GM21576 (cell line): ENCODE measurements around the gene ADGRG6.

Source experiments
- ATAC-seq: cut with Tn5 transposase; IDR thresholded peaks from one replicate; pipeline ENCODE4 v1.9.1; 2021; ENCODE audit warnings: mild to moderate bottlenecking, moderate library complexity; ENCODE audit not compliant: unreplicated experiment

The ADGRG6 gene

DNA sequence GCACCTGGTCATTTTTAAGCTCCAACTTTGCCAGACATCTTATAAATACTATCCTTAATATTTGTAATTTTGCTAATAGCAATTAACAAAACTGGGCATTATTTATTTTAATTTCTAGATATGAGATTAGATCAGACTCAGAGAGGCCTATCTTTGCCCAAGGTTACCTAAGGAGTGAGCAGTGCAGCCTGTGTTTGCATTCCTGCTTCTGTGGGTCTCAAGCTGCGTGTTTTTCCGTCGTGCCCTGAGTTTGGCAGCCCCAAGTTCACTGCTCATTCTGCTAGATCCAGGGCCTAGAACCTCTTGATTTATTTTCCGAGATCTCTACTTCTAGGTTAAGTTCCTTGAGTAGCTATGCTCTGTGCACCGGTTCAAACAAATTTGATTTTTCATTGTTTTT lies 11.0 kb upstream of the ADGRG6 start:
- ATAC-seq: no peak

GRCh38 chr6:142291512-142291911 lies 10.3 kb upstream of the ADGRG6 start:
- ATAC-seq: no peak

GRCh38 chr6:142292166-142292924 lies 9.5 kb upstream of the ADGRG6 start:
- ATAC-seq: no peak

DNA sequence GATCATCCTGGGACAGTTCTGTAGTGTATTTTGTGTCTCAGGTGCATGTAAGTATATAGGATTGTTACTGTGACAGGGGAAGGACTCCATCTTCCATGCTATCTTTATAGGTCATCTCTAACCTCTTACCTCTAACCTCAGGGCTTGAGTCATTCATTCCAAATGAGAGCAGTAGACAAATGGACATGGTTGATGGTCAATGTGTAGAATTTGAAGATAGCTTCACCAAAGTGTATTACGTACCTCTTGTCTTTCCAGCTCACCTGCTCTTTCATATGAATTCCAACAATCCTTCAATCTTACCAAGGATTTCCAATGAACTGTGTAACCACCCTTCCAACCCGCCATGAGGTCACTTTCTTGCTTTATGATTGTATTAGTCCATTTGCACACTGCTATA lies 8.7 kb upstream of the ADGRG6 start:
- ATAC-seq: no peak

GRCh38 chr6:142294679-142295078 lies 7.1 kb upstream of the ADGRG6 start:
- ATAC-seq: no peak

GRCh38 chr6:142296975-142297604 lies 4.7 kb upstream of the ADGRG6 start:
- ATAC-seq: no peak

GRCh38 chr6:142297605-142297995 lies 4.2 kb upstream of the ADGRG6 start:
- ATAC-seq: no peak

DNA sequence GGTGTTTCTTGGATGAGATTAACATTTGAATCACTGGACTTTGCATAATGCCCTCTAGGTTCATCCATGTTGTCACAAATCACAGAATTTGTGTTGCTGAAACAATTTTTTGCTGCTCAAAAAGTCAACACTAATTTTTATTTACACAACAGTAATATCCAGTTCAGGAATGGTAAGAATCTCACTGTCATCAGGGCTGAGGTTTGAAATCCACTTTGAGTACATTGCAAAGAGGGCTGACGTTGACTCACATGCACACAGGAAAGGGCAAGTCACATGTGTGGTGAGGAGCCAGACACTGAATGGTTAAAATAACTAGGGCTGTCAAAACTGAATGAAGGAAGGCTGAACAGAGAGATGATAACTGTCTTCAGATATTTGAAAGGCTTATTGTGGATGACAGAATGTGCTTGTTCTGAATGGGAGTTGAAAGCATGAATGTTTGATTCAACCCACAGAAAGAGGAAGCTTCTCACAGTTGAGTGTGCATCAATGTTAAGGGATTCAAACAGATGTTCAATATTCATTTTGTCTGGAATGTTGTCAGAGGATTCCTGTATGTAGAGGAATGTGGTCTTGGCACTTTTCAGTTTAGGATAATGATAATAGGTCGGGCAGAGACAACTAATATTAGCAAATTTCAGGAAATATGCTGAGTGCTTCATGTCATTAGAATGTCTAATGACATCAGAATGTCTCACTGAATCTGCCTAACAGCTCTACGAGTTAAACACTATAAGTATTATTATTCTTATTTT lies 3.6 kb upstream of the ADGRG6 start:
- ATAC-seq: no peak

GRCh38 chr6:142300302-142300701 lies 1.5 kb upstream of the ADGRG6 start:
- no peak for ATAC-seq

DNA sequence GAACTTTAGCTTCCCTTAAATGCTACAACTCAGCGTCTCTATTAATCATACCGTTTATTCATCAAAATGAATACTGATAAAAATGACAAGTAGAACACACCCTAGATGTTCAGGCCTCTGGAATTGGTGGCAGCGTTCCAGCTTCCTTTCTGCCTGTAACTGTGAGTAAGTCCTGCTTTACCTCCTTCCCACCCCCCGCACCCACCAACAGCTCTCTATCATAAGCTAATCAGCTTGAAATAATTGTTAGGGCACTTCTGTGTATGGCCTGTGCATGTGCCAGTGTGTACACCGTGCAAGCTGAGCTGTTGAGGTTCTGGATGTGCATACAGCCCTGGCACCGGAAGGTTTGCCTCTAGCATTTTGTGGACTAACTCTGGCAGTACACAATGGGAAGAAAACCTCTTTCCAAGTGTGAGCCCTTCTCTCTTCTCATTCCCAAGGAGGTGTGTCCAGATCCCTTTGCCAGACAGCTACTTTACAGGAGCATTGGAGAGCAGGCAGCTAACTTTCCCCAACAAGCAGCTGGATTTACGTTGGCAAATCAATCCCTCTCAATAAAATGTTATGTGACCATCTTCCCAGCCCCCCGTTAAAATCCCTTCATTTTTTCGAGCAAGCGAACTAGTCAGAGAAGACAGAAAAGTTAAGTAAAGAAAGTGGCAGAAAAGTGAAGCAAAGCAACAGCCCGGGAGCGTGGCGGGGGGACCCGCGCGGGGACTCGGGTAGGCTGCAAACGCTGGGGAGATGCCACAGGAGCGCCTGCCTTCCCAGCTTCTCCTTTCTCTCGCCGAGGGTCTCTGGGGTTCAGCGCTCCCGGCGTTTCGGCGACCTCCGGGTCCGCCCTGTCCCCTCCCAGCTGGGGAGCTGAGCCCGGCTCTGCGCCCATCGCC lies 803 bp upstream of the ADGRG6 start:
- peak; percentile 5 for ATAC-seq

GRCh38 chr6:142302421-142303175 lies 791 bp downstream of the ADGRG6 start:
- ATAC-seq: no peak

GRCh38 chr6:142303176-142303533 lies 1.3 kb downstream of the ADGRG6 start:
- no peak for ATAC-seq

DNA sequence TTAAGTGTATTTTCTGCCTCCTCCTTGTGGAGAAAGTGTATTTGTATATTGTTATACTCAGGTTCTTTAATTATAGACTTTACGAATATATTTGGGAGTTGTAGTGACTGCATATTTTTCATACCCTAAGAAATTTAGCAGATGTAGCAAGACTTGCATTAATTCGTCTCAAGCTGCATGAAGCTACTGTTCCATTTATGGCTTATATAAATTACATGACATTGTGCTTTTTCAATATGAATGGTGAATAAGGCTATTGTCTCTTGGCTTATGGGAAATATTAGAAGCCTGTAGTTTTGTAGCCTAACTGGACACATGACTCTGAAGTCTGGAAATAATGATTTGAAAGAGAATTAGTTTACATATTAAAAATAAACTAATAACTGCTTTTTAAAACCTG lies 2.4 kb downstream of the ADGRG6 start:
- no peak for ATAC-seq

DNA sequence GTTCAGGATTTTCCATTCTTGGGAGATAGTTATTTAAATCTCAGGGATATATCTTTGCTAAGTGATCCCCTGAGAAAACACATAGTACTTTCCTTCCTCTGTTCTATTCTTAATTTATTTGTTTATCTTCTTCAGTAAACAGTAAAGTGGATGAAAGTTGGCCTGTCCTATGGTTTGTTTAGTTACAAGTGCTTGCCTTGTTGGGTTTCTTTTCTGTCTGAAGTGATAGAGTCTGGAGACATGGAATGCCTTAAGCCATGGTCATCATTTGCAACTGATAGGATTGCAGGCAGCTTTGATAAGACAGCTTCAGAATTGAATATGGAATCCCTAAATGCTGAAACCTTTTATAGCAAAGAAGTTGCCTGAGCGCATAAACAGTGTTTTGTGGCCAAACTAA lies 4.9 kb downstream of the ADGRG6 start:
- no peak for ATAC-seq

DNA sequence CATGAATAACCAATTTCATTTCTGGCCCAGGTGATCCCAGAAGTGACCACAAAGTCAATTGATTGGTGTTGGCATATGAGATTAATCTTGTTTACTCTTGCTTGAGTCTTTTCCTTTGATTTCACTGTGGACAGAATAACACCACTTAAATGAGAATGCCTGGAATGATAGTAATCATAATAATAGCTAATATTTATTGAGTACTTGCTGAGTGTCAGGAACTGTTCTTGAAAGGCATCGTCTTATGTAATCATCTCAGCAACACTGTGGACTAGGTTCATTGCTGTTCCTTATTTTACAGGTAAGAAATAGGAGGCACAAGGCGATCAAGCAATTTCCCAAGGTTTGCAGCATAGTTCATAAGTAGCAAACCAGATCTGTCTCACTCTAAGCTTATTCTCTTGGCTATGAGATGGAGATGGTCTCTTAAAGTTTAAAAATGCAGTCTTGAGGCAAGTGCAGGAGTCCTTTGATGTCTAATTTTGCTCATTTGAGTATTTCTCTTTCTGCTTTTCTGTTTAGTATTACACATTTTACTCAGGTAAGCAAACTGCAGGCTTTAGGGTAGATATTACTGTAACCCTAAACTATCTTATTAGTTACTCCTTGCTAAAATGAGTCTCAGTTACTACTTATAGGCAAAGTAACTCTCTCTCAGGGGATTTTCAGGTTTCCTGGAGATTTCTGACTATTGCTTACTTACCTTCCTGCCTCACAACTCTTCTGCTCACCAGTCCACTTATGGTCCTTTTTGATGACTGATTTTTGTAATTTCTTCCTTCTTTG lies 6.3 kb downstream of the ADGRG6 start:
- ATAC-seq: no peak

DNA sequence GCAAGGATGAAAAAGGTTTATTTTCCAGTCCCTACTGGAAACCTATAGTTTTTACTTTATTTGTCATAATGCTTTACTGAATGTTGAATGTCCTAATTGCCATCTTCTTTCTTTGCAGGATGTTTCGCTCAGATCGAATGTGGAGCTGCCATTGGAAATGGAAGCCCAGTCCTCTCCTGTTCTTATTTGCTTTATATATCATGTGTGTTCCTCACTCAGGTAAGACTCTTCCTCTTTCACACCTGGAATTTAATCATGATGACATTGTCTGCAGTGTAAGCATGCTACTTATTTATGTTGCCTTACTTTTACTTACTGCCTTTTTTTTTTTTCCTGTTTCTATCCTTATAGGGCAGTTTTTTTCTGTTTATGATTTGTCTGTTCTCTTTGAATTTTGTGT lies 7.6 kb downstream of the ADGRG6 start:
- no peak for ATAC-seq

DNA sequence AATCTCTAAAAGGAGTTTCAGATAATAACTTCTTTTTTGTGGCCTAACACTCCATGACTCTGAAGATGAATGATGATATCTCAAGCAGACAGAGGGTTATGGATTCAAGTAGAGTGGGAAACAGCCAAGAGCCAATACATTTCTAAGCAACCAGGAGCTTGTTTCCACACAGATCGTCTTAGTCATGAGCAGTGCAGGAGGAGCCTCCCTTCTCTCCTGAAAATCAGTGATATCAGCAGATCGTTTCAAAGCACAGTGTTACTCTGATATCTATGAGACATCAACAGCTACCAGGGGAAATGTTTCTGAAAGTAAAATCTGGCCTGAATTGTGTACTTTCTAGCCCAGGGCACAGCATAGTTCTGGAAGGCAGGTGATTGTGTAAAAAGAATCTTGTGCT lies 11.5 kb downstream of the ADGRG6 start:
- ATAC-seq: no peak

DNA sequence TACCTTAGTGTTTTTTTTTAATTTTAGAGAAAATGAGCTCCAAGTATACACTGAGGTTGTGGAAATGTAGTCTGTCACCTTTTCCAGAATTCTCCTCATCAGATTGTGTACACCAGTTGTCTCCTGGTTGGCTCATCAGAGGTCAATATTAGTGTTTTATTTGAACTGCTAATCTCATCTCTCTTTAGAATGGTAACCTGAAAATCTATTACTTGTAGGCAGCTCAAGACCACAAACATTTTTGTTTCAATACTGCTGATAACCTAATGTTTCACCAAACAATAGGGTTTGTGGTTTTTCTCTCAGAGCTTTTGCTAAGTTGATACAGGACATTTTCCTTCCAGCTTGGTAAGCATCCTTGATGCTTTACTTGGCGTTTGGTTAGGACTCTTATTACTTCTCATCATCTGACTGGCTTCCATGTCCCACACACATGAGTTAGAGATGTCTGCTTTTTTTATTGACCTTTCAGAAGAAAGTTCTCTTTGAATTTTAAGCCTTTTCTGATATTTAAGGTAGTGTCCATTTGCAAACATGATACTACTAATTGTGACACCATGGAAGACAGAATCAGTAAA lies 15.1 kb downstream of the ADGRG6 start:
- no peak for ATAC-seq

- no peak for ATAC-seq
Measured at GRCh38 chr6:142318714-142319113, 16.9 kb downstream of the ADGRG6 start.
